GM15510 (cell line): ENCODE results near the gene PDE11A.

Experiments
- POLR2A ChIP-seq: IDR thresholded peaks from 3 replicates; pipeline ENCODE4 v1.6.1; 2011; ENCODE audit warnings: borderline replicate concordance; ENCODE audit not compliant: insufficient read length; ENCODE audit errors: extremely low read depth

The PDE11A gene

DNA sequence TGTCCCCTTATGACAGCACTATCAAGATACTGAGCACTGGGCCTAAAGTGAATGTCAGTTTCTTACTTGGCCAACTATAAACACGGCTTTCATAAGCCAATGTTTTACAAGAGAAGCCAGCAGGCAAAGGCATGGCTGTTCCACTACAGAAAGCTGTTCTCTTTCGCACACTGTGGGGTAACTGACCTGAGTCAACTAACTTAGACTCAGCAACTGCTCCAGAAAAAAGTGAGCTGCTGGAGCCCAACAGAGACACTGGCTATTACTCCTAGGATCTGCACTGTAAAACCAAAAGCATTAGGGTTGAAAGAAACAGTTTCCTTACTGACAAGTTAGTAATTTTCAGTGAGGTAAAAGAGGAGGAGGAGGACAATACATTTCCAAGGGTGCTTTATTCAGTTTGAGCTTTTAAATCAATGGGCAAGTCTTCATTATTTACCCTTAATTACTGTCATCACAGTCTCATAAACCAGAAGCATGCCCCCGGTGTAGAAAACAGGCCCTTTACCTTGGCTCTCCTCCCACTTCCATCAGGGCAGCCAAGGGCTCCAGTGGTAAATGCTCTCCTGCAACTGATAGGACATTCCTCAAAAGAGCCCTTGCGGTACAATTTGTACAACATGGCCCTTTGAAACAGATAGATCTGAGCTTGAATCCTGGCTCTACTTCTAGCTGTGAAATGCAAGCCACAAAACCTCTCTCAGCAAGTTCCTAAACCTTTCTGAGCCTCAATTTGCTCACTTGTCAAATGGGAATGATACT lies 275.7 kb downstream of the PDE11A start:
- no peak for TF ChIP-seq POLR2A

DNA sequence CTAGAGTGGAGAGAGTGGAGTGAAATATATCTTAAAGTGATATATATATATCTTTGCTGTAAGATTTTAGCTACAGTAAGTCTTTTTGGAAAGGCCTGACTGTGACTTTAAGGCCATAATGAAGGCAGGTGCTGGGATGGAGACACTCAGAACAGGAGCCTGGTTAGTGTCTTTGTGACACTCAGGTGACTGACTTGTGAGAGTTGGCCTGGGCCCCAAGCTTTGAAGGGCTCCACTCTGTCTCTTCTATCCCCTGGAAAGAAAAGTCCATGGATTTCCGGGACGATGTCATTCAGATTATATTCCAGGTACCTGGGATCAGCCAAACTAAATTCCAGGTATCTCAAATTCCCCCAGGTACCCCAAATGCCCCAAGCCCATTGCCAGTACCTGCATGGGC lies 276.6 kb downstream of the PDE11A start:
- TF ChIP-seq POLR2A: no peak

DNA sequence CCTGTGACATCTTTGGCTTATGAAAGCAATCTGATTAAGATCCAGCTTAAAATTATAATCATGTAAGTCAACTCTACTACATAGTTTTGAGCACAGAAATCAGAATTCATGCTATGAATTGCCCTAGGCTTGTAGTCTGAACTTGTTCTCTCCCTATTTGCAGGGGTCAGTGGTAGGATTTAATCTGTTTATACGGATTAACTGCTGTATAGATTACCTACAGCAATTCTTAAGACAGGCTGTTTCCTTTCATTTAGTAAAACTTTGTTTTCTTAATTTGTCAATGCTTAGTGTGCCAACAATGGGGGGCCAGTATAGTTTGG lies 287.9 kb downstream of the PDE11A start:
- no peak for TF ChIP-seq POLR2A

DNA sequence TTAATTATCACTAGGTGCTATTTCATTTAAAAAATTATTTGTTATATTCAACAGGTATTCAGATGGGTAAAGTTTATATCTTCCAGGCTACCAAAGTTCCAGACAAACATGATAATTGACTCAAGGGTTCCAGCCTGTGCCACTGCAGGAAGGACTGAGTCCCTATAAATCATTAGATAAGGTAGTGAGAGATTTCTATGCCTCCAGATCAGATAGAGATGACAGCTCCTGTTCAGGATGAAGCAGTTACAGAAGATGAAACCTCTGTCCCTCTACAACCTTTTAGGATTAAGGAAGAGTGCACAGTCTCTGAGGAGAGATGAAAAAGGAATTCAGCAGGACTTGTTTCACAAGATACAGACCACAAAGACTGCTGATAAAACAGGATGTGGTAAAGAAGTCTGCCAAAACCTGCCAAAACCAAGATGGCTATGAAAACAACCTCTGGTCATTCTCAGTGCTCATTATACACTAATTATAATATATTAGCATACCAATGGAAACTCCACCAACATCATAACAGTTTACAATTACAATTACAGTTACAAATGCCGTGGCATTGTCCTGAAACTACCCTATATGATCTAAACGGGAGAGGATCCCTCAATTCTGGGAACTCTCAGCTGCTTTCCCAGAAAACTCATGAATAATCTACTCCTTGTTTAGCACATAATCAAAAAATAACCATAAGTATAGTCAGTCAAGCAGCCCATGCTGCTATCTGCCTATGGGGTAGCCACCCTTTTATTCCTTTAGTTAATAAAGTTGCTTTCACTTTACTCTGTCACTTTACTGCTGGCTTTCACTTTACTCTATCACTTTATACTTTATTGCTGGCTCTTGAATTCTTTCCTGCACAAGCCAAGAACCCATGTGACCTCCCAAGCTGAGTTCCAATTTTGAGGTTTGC lies 288.5 kb downstream of the PDE11A start:
- TF ChIP-seq POLR2A: no peak

DNA sequence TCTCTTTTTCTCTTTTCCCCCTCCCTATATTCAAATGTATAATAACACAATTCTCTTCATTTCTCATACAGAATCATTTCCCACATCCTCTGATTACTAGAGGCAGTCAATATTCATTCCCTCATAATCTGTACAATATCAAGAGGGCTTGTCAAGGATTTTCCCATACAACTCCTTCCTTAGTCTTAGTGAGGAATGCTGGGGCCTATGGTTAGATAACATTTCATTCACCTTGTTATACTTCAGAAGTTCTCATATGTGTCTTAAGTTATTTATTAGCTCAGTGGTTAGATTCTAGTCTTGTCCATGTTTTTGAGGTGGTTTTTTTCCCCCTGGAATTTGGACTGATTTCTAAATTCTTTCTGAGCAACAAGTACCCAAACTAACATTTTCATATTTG lies 289.5 kb downstream of the PDE11A start:
- TF ChIP-seq POLR2A: no peak

DNA sequence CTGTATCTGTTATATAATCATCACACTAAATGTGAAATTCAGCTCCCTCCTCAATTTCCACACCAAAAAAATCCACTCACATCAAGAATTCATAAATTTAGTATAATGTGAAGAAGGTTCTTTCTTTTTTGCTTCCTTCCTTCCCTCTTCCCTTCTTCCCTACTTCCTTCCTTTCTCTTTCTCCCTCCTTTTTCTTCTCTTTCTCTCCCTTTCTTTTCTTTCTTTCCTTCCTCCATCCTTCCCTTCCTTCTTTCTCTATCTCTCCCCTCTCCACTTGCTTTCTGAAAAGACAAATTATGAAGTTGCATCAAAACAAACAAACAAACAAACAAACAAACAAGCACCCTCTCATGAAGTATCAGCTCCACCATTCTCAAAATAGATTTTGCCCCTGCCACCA lies 290.0 kb downstream of the PDE11A start:
- TF ChIP-seq POLR2A: no peak

DNA sequence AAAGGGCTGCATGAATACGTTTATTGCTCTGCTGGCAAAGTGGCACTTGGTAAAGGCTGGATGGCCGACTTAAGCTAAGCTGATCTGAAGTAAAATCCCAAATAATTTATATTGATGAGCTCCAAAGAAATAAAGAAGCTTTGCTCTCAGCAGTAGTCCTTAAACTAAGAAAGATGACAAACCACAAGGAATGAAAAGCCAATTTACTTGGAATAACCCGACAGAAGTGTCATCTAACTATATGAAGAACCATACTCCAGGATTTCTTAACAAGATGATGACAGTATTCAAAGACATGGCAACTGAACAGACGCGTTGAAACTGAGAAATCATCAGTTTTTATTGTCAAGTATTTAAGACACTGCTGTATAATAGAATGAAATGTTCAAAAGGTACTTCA lies 294.1 kb downstream of the PDE11A start:
- TF ChIP-seq POLR2A: no peak

DNA sequence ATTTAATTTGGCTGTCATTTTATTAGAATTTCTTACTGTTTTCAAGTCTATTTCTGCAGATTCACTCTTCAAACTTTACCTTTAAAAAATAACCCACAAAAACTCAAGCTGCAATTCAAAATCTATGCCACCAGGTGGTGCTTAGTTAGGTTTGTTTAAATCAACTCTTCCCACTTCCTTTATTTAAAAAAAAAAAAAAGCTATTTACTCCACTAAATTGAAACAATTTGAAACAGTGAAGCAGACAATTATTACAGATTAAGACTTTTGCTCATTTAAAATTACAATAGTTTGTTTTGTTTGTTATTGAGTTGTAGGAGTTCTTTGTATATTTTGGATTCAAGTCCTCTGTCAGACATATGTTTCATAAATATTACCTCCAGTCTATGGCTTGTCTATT lies 300.0 kb downstream of the PDE11A start:
- TF ChIP-seq POLR2A: no peak

DNA sequence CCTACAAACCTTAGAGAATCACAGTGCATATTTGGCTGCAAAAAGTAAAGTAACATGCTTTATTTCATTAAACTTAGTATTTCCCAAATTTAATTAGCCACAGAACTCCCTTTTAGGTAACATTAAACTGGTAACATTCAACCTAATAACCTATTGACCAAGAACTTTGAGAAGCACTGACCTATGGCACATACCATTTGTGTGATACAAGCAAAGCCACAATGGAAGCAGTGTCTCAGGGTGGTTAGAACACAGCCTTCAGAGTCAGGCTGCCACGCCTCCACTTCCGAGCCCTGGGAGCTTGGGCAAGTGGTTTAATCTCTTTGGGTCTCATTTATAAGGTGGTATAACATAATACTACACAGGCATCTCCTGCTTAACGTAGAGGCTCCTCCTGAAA lies 301.4 kb downstream of the PDE11A start:
- TF ChIP-seq POLR2A: no peak

DNA sequence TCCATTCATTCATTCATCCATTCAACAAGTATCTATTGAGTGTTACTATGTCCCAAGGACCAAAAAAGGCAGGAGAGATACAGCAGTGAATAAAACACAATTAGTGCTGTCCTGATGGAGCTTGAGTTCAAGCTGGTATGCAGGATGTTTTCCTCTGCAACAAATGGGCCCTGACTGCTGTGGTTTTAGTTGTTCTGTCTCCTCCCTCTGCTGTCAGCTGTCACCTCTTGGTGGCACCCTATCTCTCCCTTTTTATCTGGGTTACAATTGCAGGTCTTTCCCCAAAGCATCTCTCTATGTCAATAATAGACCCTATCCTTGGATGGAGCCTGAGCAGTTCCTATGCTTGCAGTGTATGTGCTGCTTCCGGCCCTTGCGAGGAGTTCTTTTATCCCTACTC lies 304.8 kb downstream of the PDE11A start:
- no peak for TF ChIP-seq POLR2A

DNA sequence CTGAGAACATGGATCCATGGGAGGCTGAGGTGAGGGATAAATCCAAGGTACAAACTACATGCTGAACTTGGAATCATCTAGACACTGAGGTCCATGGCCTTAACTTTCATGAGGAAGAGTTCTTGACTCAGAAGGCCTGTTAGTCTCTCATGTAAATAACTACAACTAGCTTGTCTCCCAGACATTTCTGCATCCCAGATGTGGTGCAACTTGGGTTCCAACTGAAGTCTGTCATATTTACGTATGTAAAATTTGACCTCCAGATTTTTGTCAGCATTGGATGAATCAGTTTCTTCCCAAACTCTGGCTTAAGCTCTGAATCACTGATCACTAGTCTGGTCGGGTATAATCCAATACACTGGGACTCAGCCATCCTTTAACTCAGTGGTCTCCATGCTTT lies 306.9 kb downstream of the PDE11A start:
- TF ChIP-seq POLR2A: no peak

DNA sequence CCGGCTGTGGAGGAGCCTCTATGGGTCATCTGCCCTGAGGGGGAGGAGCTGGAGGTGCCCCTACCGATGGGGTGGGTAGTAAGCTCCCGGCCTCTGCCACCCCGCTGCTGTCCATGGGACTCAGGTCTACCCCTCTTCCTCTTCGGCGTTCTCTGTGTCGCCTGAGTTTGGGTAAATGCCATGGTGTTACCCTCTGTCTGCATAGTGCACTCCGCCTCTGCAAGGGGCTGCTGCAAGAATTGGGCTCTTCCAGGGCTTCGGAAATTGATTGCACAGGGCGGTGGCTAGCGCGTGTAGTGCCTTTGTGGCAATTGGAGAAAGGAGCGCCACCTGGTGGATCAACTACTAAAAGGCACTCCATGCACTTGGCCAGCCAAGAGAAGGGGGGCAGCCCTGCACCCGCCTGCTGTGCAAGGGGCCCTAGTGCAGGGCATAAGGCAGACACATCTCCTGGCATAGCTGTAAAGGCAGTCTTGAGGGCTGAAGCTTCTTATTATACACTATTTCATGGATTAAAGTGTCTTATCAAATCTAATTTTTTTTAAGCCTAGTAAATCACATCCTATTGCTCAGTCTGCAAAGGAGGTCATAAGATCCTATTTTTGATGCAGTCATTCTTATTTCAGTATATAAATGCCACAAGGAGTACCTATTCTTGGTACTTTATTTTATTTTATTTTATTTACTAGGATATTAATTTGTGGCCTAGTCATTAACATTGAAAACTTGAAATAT lies 308.9 kb downstream of the PDE11A start:
- TF ChIP-seq POLR2A: no peak

DNA sequence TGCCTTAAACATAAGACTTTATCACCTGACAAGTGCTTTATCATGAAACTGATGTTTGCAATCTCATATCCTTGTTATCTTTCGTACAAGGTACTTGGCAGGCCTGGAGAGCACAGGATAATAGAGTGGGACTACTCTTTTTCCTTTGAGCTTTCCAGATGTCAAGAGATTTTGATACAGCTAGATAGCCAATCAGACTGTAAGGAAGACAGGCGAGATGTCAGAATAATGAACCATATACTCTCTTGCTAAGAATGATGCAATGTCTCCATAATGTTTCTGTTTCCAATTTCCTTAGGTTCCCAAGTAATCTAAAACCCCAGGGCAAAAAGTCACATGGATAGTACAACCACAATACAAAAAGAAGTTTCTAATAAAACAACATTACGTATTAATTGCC lies 313.1 kb downstream of the PDE11A start:
- no peak for TF ChIP-seq POLR2A

DNA sequence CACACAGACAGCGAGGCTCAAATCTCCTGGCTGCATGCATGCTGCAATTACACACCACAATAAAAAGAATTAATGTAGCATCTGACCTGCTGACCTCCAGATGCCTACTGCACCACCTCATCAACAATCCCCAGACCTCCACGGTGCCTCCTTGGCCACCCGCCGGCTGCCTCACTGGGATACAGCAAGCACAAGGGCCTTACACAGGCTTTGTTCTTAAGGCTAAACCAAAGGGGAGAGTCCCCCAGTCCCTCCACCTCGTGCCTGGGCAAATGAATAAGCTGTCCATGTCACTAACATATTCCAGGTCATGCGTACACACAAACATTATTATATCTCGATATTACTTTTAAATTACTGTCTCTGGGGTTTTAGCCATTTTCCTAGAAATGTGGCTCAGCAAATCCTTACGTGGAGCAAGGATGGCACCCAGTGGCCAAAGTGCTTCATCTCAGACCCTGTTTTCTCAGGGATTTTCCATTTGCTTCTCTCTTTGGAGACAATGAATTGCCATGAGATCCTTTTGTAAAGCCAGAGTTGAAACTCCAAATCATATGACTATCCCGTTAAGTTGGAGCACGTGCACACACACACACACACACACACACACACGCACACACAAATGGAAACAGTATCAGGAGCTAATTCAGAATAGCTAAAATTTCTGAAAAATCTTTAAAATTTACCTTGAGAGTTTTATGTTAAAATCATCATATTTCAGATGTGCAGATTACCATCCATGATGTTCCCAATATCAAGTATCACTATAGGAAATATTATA lies 313.8 kb downstream of the PDE11A start:
- no peak for TF ChIP-seq POLR2A
